GM19463 (cell line): Measurements from ENCODE around the gene MRE11.
"Not testable (repeated sequence)": the region's sequence is repeated elsewhere in the genome, so short reads cannot be mapped to it uniquely, and the experiment has no call there.

Experiments
- ATAC-seq: cut with Tn5 transposase; IDR thresholded peaks from one replicate; pipeline ENCODE4 v1.9.1; 2021; ENCODE audit warnings: mild to moderate bottlenecking, moderate library complexity; ENCODE audit not compliant: unreplicated experiment

Gene MRE11

DNA sequence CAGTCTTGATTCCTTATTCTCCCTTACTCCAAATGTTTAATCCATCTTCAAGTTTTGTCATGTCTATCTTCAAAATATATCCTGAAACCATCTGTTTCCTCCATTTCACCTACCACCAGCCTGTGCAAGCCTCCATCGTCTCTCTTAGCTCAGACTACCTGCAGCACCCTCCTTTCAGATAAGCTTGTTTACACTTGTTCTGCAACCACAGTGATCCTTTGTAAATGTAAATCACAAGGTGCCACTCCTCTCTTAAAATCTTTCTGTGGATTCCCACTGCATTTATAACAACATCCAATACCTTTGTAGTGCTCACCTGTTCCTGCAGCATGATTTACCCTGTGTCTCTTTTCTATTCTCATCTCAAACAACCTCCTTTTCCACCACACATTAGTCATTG lies 60.6 kb downstream of the MRE11 start:
- no peak for ATAC-seq

DNA sequence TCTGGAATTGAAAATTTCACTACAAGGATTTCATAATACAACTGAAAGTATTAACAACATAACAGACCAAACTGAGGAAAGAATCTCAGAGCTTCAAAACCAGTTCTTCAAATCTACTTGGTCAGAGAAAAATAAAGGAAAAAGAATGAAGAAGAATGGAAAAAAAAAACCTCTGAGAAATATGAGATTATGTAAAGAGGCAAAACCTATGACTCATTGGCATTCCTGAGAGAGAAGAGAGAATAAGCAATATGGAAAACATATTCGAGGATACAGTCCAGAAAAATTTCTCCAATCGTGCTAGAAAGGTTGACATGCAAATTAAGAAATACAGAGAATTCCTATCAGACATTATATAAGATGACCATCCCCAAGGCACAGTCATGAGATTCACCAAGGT lies 69.0 kb downstream of the MRE11 start:
- ATAC-seq, result no peak

DNA sequence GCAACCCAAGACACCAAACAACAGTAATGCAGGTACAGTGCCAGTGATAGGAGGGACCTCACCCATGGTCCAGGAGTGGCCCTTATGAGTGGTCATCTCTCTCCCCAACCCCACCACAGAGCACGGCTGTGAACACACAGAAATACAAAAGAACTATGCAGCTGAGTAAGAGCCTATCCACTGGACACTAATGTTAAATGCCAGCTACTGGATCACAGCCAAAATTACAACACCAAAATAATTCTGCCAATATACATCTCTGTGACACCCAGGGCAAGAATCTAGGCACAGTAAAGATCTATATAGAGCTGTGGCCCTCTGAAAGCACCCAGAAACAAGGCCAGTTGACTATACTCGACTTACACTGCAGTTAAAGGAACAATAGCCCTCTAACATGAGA lies 69.6 kb downstream of the MRE11 start:
- no peak for ATAC-seq

DNA sequence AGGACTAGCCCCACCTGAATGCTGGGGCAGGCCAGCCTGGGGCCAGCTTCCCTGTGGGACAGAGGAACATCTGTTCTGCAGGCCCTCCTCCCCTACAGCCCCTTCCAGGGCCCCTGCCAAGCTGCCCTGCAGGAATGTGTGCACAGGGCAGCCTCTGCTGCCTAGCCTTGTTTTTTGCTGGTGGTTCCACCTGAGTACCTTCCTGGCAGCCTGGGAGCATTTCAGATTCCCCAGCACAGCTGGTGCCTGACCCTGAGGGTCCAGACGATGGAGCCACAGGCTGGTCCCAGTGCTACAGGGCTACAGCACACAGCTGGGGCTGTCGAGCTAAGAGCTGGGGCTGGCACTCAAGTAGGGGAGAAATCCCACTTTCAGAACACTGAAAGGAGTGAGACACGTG lies 70.1 kb downstream of the MRE11 start:
- no peak for ATAC-seq

DNA sequence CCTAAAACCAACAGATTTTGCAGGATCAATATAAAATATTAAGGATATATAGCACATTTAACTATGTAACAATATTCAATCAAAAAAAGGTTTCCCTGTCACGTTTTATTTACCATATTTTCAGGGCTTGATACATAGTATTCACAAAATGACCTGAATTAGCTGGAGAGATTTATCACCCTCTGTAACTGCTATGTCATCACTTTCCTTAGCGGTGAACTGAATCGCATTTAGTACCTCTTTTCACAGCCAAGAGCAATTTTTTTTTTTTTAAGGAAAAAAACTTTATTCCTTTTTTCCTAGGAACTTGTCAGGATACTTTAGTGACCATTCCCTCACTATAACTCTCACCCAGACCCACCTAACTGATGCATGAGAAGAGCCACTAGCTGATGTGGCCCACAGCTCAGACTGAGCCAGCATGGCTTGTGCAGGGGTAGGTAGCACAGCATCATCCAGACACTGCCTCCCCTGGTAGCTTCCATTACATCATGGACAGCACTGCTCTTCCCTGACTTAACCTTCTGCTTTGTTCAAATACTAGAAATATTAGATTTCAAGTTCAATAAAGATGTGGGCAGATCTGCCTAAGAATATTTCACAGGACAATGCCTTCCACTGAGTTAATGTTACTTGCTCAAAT lies 75.4 kb downstream of the MRE11 start:
- no peak for ATAC-seq

DNA sequence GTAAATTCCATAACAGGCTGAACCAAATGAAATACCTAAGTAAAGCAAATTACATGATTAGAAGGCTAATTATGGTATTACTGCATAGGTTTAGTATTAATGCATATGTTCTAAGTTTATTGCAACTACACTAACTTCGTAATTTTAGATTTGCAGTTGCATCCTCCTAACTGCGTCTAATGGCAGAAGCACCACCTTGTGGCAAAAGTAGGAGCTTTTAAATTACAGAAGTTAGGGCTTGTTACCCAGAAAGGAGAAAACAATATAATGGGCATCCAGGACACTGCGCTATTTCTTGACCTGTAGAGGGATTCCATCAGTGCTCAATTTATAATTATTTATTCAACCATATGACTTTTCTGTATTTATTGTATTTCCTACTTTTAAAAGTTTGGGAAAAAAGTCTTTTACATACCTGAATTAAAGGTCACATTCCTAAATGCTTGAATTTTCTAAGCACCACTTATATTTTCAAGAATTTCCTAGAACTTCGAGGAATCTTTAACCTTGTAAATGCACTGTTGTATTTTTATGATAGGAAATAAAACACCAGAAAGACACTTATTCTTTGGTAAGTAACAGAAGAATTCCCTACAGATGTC lies 76.2 kb downstream of the MRE11 start:
- ATAC-seq, result no peak

DNA sequence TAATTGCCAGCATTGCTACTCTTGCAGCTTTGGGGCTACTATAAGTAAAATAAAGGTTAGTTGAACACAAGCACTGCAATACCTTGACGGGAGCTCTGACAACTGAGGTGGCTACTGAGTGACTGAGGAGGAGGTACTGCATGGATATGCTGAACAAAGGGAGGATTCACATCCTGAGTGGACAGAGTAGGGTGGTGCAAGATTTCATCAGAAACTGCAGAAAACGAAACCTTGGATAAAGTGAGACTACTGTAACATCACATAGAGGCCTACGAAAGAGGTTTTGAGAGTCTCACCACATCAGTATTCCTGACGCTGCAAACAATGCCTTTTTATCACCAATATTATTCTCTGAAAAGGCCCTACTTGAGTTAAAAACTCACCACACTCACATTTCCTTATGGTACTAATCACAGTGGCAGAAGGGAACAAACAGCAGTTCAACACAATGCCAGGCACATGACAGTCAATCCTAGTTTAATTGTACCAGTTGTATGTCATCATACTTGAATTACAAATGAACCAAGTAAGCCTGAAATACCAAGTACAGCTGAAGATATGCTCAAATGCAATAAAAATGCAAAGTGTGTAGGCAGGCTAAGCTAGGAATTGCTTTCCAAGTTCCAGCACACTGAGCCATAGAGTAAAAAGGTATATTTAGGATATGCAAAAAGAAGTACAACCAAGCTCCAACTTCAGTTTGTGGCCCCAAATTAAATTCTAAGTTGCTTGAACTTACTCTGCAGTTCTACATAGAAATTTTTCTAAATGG lies 88.4 kb downstream of the MRE11 start:
- no peak for ATAC-seq

DNA sequence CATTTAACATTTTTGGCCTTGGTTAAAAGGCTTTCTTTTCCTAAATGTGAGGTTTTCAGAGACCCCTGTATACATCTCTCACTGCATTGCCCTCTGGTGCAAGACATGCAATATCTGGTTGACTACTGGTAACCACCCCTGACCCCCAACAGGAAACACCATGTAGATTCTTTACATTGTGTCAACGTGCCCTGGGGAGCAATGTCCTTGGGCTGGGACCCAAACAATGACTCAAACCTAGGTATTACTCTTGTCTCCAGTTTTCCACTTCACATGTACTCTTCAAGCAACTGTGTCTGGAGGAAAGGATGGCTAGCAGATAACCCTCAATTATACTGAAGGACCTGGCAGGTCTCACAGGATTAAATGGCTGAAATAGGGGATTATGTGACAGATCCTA lies 91.3 kb downstream of the MRE11 start:
- ATAC-seq, result no peak

DNA sequence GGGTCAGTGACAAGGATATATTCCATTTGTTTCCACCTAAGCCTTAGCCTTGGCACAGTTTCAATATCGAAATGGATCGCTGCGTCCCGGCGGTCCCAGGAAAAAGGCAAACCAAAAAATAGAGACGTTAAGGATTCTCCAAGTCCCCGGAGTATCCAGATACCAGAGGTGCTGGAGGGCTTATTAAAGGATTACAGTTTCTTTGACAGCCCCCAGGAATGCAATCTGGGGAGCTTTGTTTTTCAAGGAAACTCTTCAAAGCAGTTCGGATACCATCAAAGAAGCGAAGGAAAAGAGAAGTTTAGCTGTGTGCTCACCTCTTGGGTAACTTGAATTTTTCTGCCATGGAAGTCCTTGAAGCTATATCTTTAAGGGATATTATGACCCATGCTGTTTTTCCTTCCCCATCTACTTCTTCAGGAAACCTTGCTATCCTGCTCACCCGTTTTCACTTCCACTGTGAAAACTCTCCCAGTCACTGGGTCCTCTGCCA lies 91.8 kb downstream of the MRE11 start:
- ATAC-seq, result no peak

DNA sequence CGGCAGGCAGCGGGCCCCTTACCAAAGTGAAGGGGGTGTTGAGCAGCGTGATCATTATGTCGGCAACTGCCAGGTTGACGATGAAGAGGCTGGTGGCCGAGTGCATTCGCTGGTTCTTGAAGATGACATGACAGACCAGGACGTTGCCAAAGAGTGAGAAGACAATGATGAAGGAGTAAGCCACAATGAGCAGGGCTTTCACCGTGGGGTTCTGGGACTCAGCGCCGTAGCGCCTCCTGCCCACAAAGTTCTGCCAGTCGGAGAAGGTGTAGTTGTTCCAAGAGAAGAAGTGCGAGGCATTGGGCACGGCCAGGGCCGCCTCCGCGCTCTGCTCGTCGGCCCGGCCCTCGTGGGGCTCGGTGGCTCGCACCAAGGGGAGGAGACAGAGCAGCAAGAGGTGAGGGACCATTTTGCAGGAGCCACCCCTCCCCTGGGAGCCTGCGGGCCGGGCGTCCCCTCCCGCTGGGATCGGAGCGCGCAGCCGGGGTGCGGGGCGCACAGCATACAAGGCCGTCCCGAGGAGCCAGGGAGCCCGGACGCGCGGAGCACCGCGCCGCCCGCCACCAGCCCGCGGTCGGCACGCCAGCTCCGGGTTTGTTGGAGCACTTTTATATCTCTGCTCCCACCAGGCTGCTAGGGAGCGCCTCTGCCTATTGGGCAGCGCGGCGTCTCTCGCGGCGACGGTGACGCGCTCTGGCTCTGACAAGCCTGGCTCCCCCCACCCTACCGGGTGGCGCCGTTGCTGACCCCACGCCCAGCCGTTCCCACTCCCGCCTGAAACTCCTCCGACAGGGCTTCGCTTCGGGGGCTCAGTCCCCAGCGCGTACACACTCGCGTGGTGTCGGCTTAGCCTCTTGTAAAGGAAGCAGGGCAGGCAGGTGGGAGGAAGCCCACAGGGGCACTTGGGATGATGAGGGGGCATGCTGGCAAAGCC lies 92.5 kb downstream of the MRE11 start, which contains the start of gene GPR83:
Gene GPR83, minus strand, starts transcription at position 581 of the 934 bp plus-strand sequence. Its CDS starts 172 bp downstream, at position 409.
- no peak for ATAC-seq

DNA sequence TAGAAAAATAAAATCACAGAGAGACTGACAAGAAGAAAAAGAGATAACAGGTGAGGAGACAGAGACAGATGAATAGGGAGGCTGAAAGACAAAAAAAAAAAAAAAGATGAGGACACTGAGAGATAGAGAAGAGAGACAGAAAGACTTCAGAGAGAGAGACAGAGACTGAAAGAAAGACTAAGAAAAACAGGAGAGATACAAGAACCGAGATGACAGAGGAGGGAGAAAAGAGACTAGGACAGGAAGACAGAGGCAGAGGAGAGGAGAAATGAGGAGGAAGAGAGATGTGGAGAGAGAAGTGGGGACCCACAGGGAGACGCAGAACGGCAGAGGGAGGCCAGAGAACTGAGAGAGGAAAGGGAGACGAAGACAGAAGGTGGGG lies 93.2 kb downstream of the MRE11 start:
- no peak for ATAC-seq

DNA sequence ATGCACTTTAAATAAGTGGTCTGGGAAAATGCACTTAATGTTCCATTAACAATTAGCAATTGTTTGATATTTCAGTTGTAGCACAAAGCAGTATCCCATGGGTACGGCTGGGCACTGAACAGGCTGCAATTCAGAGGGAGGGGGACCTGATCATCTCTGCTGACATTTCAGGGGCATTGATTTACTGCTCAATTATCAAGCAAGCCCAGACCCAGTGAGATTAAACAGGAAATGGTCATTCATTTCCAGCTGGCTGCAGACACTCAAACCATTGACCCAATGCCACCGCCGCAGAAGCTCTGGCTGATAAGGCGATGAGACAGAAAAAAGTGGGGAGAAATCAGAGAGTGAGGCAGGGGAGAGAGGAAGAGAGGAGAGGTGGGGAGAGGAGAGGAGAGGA lies 93.6 kb downstream of the MRE11 start:
- ATAC-seq, result no peak

DNA sequence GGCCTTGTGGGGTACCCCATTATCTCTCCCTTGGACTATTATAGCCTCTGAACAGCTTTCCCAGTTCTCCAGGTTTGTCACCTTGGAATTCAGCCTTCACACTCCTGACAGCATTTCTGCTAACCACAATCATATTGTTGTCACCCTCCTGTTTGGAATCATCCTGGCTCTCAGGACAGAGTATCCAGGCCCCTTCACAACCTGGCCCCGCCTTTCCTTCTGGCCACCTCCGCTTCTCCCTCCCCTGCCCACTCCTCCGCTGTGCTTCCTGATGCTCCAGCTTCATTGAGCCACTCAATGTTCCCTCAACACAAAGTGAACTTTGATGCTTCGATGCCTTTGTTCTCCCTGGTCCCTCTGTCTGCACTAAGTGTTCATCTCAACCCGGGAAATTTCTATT lies 95.5 kb downstream of the MRE11 start:
- no peak for ATAC-seq

DNA sequence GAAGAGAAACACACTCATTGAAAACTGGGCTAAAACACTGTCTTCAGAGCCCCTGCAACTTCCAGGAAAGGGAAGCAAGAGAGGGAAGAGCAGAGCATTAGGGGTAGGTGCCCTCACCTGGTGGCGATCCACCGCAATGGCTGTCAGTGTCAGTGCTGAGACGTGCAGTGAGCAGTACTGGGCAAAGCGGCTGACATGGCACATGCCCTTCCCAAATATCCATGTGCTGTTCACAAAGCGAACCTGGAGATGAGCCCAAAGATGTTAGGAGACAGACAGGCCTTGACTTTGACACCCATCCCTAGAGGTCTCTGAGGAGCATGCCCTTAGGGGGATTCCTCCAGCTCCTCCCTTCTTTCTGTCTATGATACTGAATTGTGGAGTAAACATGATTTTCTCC lies 97.4 kb downstream of the MRE11 start:
- ATAC-seq, result no peak

DNA sequence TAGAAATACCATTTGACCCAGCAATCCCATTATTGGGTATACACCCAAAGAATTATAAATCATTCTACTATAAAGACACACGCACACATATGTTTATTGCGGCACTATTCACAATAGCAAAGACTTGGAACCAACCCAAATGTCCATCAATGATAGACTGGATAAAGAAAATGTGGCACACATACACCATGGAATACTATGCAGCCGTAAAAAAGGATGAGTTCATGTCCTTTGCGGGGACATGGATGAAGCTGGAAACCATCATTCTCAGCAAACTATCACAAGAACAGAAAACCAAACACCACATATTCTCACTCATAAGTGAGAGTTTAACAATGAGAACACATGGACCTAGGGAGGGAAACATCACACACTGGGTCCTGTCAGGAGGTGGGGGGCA lies 101.7 kb downstream of the MRE11 start:
- ATAC-seq, result not testable (repeated sequence)

DNA sequence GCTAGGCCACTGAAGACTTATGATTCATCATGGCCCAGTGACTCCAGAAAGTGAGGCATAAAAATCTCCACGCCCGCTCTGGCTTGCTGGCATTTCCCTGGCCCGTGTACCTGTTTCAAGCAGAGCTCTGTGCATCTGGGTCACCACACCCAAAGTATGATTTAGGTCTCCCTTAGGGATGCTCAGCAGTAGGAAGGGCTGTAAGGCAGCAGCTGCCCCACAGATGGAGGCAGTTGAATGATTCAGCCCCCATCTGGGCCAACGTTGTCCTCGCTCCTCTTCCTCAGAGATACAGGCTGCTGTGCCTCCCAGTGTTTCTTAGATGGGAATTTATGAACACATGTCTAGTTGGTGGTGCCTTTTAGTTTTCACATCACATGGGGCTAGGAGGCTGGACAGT lies 114.0 kb downstream of the MRE11 start:
- no peak for ATAC-seq

DNA sequence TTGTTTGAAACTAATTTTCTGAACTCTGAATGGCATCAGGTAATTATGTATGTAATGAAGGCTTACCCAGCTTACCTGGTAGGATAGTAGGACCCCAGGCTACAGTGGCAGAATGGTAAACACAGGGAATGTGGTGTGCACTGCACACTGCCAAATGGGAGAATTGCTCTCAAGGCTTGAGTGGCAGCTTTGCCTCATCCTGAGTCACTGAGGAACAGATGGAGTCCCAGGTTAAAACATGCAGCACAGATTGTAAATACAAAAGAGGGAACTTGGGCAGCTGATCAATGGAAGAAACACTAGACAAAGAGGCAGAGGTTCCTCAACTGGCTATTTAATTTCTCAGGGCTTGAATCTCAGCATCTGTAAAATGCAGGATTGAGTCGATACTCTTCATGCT lies 116.8 kb downstream of the MRE11 start:
- ATAC-seq, result no peak

DNA sequence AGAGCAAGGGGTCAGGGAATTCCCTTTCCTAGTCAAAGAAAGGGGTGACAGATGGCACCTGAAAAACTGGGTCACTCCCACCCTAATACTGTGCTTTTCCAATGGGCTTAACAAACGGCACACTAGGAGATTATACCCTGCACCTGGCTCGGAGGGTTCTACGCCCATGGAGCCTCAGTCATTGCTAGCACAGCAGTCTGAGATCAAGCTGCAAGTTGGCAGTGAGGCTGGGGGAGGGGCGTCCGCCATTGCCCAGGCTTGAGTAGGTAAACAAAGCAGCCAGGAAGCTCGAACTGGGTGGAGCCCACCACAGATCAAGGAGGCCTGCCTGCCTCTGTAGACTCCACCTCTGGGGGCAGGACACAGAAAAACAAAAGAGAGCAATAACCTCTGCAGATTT lies 123.1 kb downstream of the MRE11 start:
- ATAC-seq, result not testable (repeated sequence)
